GM10266 (cell line): ENCODE measurements around the gene KYNU.
"Not testable (repeated sequence)": the region's sequence is repeated elsewhere in the genome, so short reads cannot be mapped to it uniquely, and the experiment has no call there.

Experiments used
- DNase-seq: peaks from one replicate; pipeline ENCODE4 v3.0.0; 2012; ENCODE audit errors: extremely low spot score
- TF ChIP-seq, protein P1 (sequence below): IDR thresholded peaks from 2 replicates; pipeline ENCODE4 v1.5.1; 2012; ENCODE audit warnings: mild to moderate bottlenecking, low read depth; ENCODE audit not compliant: control insufficient read depth, insufficient read depth; ENCODE audit errors: missing control alignments

KYNU gene

DNA sequence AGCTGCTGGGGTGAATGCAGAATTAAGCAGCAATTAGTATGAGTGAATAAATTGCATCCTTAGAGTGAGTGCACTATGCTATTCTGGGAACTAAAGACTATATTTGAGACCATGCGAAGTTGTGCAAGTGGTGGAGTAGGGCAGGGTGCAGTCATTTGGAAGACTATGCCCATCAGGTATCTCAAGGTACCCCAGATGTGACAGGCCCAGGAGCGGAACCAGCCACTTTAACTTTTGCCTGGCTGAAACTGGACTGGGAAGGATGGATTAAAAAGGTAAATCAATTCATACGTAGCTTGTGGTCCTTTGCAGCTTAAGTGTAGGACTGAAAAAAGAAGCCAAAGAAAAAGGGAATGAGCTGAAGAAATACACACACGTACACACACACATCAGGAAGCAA is 1.7 kb downstream of the KYNU start:
- DNase-seq, result no peak
- TF ChIP-seq, protein P1, sequence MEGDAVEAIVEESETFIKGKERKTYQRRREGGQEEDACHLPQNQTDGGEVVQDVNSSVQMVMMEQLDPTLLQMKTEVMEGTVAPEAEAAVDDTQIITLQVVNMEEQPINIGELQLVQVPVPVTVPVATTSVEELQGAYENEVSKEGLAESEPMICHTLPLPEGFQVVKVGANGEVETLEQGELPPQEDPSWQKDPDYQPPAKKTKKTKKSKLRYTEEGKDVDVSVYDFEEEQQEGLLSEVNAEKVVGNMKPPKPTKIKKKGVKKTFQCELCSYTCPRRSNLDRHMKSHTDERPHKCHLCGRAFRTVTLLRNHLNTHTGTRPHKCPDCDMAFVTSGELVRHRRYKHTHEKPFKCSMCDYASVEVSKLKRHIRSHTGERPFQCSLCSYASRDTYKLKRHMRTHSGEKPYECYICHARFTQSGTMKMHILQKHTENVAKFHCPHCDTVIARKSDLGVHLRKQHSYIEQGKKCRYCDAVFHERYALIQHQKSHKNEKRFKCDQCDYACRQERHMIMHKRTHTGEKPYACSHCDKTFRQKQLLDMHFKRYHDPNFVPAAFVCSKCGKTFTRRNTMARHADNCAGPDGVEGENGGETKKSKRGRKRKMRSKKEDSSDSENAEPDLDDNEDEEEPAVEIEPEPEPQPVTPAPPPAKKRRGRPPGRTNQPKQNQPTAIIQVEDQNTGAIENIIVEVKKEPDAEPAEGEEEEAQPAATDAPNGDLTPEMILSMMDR, result no peak

DNA sequence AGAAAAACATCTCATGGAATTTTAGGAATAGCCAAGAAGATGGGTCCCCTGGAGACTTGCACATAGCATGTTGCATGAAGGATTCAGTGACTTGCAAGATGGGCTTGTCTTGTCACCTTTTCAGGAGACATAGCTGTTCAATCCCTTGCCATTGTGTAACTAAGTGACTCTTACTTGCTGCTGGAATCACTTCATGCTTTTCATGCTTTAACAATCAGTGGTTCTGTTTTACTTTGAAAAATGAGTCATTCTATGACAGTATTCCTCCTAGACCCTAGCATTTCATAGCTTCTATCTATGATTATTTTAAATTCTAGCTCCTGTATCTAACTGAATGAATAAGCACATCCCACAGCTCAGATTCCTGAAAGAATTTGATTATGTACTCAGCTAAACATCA is 2.8 kb downstream of the KYNU start:
- no peak for DNase-seq
- TF ChIP-seq, protein P1, result no peak

DNA sequence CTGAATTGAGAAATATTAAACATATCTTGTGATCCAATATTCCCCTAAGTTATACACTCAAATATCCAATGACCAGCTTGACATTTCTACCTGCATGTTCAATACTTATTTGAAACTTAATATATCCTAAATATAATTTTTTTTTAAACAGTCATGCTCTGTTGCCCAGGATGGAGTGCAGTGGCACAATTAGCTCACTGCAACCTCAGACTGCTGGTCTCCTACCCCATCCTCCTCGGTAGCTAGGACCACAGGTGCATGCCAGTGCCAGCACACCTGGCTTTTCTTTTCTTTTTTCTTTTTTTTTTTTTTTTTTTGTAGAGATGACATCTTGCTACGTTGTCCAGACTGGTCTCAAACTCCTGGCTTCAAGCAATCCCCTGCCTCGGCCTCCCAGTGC is 4.2 kb downstream of the KYNU start:
- TF ChIP-seq, protein P1, result no peak
- DNase-seq, result no peak

DNA sequence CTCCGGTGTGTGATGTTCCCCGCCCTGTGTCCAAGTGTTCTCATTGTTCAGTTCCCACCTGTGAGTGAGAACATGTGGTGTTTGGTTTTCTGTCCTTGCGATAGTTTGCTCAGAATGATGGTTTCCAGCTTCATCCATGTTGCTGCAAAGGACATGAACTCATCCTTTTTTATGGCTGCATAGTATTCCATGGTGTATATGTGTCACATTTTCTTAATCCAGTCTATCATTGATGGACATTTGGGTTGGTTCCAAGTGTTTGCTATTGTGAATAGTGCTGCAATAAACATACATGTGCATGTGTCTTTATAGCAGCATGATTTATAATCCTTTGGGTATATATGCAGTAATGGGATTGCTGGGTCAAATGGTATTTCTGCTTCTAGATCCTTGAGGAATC is 5.0 kb downstream of the KYNU start:
- not testable (repeated sequence) for DNase-seq

DNA sequence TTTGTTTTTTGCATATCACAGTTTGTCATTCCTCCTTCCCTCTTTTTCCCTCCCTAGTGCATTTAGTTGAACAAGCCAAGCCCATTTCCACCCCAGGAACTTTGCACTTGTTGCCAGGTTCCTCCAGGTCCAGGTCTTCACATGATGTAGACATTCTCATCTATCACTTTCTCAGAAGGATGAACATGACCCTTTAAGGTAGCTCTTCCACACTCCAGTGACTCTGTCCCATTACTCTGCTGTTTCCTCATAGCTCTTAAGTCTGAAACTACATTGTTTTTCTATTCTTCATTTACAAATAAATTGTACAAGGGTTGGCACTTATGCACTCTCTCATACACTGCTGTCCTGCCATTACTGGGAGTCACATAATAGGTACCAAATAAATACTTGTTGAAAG is 6.1 kb downstream of the KYNU start:
- no peak for DNase-seq
- TF ChIP-seq, protein P1, result no peak

DNA sequence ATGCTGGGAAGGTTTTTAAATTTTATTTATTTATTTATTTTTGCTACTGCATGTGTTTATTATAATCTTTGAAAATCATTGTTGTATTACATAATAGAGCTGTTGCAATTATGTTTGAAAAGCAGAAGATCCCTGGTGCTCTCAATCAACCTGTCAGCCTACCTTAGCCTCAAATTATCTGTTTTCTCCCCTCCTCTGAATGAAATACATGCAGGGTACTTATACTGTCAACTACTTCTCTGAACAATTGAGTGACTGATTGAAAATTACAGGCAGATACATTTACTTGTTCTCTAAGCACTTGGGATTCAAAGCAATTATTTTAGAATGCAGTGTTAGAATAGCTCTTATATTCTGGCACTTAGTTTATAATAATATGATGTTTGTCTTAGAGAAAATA is 8.1 kb downstream of the KYNU start:
- DNase-seq, result no peak
- TF ChIP-seq, protein P1, result no peak

DNA sequence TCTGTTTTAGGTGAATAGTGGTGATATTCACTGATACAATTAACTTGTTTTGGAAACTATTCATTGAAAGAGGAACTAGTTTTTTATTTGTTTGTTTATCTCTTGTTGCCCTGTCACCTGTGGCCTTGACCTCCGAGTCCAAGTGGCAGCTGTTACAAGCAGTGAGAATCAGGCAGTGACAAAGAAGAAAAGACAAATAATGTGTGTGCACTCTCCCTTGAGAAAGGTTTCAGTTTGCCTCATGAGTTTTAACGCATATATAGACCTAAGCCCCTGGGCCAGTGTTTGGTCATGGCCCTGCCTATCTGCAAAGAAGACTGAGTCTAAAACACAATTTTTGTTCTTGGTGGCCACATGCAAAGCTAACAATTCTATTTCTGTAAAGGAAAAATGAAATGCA is 15.3 kb downstream of the KYNU start:
- TF ChIP-seq, protein P1, result no peak
- DNase-seq, result peak; percentile 30

DNA sequence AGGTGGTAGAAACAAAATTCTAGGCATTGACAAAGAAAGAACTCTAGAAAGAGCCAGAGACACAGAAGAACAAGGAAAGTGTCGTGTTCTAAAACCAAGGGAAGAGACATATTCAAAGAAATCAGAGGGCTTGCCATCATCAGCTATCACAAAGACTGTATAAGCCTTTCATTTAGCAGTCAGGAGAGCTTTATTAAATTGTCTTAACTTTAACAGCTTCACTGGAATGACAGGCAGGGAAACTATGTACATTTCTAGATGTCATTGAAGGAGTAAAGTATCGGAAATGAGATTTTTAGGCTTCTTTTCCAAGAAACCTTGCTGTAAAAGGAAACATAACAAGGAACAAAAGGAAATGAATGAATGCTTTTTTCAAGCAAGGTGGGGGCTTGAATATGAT is 15.8 kb downstream of the KYNU start:
- no peak for DNase-seq
- TF ChIP-seq, protein P1, result no peak
